BJ (cell line): ENCODE measurements around the gene LENG1. TPM values are rescaled to one million over a fixed set of nuclear protein-coding genes. Genes with fewer than 3 reads are reported as not detected.

Experiments
- CTCF ChIA-PET: fragments of 350-600 bp; formaldehyde crosslinking; extraction: SDS; loops from one replicate; lab custom pipeline; 2021; ENCODE audit warnings: antibody characterized with exemption, inconsistent platforms; lab: Yijun Ruan, JAX
- POLR2A ChIA-PET: fragments of 300-600 bp; sonication (Branson Sonifier 250); formaldehyde crosslinking; extraction: SDS; loops from one replicate; lab custom pipeline; 2021; ENCODE audit warnings: antibody characterized with exemption; lab: Charles Lee
- DNase-seq: peaks from one replicate; pipeline ENCODE4 v3.0.0-alpha.2; 2011; ENCODE audit warnings: low read depth
- H3K27me3 ChIP-seq: 2 replicates; pipeline ENCODE4 v1.6.0; 2011; ENCODE audit warnings: low read length; ENCODE audit not compliant: control insufficient read depth, insufficient read depth
- H3K36me3 ChIP-seq: 2 replicates; pipeline ENCODE4 v1.5.1; 2011; ENCODE audit warnings: low read length; ENCODE audit not compliant: control insufficient read depth, insufficient read depth
- H3K4me3 ChIP-seq: 2 replicates; pipeline ENCODE4 v1.5.1; 2011; ENCODE audit warnings: low read depth, mild to moderate bottlenecking, control low read depth, low read length
- polyA plus RNA-seq: library from polyadenylated mRNA; depleted of rRNA; stranded (reverse); fragments of >200 nt; gene quantifications from 2 replicates; pipeline ENCODE4 v1.2.3, GENCODE V29; 2011
- TF ChIP-seq, protein P1 (sequence below): IDR thresholded peaks from 2 replicates; pipeline ENCODE4 v1.5.1; 2011; ENCODE audit warnings: low read depth, mild to moderate bottlenecking, control low read depth, inconsistent platforms, low read length, moderate library complexity; ENCODE audit not compliant: insufficient read depth

The LENG1 gene
- polyA plus RNA-seq, 1 experiment = 4.4 TPM

DNA sequence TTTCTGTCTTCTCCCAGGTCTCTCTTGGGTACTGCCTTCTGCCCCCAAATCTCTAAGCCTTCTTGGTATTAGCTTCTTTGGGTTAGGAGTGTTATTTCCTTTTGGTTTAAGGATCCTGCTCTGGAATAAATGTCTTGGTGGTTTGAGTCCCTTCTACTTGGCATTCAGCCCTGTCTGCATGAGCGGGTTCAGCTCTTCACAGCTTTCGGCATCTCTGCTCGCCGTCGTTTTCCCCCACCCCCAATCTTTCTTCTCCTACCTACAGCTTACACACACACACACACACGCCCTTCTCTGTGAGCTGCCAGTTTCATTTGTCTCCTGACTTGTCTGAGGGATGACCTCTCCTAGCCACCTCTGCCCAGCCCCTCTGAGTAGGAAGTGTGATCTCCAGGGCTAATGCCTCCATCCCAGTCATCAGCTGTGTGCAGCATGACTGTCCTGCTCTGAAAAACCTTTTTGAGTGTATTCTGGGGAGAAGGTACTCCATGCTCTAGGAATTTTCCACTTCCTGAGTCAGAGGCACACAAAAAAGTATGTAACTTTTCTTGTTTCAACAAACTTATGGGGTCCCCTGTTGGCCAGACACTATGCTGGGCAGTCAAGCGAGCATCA is 17.2 kb downstream of the LENG1 start:
- H3K36me3 ChIP-seq = peaks cover 52% of the 10 kb centered on the region
- no peaks in the 10 kb centered on the region for H3K27me3 ChIP-seq
- ChIA-PET CTCF (interaction anchor here (0.8 kb wide), 1 partner anchor 9 kb away, joined by 3 read pairs; no protein-coding TSS in a partner anchor), POLR2A (no interaction called here)
- no peak overlapping the region for H3K4me3 ChIP-seq
- TF ChIP-seq, protein P1, sequence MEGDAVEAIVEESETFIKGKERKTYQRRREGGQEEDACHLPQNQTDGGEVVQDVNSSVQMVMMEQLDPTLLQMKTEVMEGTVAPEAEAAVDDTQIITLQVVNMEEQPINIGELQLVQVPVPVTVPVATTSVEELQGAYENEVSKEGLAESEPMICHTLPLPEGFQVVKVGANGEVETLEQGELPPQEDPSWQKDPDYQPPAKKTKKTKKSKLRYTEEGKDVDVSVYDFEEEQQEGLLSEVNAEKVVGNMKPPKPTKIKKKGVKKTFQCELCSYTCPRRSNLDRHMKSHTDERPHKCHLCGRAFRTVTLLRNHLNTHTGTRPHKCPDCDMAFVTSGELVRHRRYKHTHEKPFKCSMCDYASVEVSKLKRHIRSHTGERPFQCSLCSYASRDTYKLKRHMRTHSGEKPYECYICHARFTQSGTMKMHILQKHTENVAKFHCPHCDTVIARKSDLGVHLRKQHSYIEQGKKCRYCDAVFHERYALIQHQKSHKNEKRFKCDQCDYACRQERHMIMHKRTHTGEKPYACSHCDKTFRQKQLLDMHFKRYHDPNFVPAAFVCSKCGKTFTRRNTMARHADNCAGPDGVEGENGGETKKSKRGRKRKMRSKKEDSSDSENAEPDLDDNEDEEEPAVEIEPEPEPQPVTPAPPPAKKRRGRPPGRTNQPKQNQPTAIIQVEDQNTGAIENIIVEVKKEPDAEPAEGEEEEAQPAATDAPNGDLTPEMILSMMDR = no peak
- DNase-seq = no peak

DNA sequence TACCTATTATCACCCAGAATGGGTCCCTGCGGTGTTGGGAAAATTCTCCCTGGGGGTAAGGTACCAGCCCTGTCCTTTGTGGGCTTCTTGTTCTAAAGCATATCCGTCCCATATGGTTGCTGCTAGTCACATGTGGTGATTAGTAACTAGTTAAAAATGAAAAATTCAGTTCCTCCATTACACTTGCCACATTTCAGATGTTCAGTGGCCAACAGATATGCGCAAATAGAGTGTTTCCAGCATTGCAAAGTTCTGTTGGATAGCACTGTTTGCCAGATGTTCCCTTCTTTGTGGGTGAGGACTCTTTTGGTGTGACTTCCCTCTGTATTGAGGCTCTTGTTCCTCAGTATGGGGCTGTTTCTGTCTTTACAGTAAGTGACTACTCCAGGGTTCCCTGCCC is 18.2 kb downstream of the LENG1 start:
- ChIA-PET CTCF (no interaction called here), POLR2A (no interaction called here)
- Histone ChIP-seq H3K27me3 (no peaks in the 10 kb centered on the region), H3K36me3 (peaks cover 44% of the 10 kb centered on the region), H3K4me3 (no peak overlapping the region)
- DNase-seq = peak; percentile 67
- TF ChIP-seq, protein P1 = no peak

DNA sequence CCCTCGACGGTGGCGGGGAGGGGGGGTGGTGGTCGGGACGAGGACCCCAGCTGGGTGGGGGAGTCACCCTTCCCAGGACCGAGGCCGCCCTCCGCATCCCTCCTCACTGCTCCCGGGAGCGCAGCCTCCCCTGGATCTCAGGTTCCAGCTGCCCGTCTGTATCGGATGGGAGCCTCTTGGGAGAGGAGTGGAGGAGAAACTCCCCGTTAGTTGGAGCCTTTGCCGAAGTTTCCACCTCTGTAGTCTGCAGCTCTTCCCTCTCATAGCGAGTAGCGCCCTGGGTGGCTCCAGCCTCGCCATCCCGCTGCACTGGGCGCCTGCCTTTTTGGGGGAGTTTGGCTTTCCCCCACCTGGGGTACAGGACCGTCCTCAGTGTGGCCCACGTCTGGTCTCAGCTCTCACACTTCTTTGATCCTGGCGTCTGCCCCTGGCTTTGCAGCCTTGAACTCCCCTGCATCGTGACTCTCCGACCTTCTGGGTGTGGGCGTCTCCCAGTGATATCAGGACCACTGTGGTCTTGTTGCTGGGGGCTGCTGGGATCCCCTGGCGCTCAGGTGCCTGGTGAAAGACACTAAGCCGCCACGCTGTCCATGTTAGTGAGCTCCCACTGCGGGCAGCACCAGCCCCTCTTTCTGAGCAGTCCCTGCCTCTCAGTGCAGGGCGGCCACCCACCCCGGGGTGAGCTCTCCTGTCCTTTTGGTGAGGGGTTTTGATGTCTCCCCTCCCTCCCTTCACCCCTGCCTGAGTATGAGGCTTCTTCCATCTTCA is 20.8 kb downstream of the LENG1 start:
- Histone ChIP-seq H3K4me3 (peak overlapping the region; percentile 90), H3K27me3 (no peaks in the 10 kb centered on the region), H3K36me3 (peaks cover 18% of the 10 kb centered on the region)
- no peak for DNase-seq
- ChIA-PET CTCF (interaction anchor here (0.6 to 2.0 kb wide), 2 partner anchors 9 to 1468 kb away, joined by 3 to 6 read pairs; no protein-coding TSS in a partner anchor), POLR2A (no interaction called here)
- TF ChIP-seq, protein P1 = no peak

DNA sequence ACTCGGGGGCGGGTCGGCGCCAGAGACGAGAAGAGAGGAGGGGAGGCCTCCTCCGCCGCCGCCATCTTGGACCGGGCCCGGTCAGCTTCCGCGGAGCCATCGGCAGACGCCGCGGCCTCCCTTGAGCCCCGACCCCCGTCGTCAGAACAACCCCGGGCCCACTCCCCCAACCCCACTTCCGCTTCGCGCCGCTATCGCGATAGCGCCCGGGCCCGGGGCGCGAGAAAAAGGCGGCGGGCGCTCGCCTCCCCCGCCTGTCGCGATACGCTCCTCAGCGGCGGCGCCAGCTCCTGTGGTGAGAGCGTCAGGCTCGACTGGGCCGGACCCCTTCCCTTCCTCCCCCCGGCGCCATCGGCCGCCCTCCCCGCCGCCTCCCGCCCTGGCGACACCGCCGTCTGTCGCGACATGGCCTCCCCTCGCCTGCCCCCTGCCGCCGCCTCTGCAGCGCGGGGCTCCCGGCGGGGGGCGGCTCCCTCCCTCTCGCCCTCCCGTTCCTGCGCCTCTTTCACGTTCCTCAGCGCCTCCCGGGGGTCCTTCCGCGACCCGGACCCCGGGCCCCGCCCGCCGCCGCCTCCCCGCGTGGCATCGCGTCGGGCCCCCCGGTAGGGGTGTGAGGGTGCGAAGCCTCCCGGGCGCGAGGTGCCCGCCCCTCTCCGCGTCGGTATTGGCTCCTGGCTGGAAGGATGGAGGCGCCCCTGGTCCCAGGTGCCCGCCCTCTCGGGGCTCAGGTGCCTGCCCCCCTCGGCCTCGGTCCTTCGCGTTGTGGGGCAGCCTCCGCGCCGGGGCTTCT is 21.6 kb downstream of the LENG1 start, which contains the start of gene CNOT3:
Gene CNOT3, plus strand, starts transcription at position 64 of the 790 bp plus-strand sequence. CDS start 5,217 bp downstream, outside the sequence.
- TF ChIP-seq, protein P1 = no peak
- no peaks in the 10 kb centered on the region for H3K27me3 ChIP-seq
- ChIA-PET POLR2A (interaction anchor here (0.6 to 1.3 kb wide), 3 partner anchors 22 to 258 kb away, joined by 3 to 7 read pairs (median 7); partner anchors contain the start of genes LENG1, PRPF31 and TFPT), CTCF (interaction anchor here (1.0 to 2.0 kb wide), 2 partner anchors 10 to 345 kb away, joined by 4 to 6 read pairs; no protein-coding TSS in a partner anchor)
- no peak for DNase-seq
- peaks cover 12% of the 10 kb centered on the region for H3K36me3 ChIP-seq
- peak within 1 kb of the TSS; percentile 90 for H3K4me3 ChIP-seq
